ENCODE results near the gene SLC37A2.

GRCh38 chr11:125074511-125075241 is 11.6 kb downstream of the SLC37A2 start:
- TF ChIP-seq, protein P1, sequence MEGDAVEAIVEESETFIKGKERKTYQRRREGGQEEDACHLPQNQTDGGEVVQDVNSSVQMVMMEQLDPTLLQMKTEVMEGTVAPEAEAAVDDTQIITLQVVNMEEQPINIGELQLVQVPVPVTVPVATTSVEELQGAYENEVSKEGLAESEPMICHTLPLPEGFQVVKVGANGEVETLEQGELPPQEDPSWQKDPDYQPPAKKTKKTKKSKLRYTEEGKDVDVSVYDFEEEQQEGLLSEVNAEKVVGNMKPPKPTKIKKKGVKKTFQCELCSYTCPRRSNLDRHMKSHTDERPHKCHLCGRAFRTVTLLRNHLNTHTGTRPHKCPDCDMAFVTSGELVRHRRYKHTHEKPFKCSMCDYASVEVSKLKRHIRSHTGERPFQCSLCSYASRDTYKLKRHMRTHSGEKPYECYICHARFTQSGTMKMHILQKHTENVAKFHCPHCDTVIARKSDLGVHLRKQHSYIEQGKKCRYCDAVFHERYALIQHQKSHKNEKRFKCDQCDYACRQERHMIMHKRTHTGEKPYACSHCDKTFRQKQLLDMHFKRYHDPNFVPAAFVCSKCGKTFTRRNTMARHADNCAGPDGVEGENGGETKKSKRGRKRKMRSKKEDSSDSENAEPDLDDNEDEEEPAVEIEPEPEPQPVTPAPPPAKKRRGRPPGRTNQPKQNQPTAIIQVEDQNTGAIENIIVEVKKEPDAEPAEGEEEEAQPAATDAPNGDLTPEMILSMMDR (IDR thresholded peaks at IDR 0.05) = no peak
- no peak for TF ChIP-seq POLR2A (IDR thresholded peaks at IDR 0.05)
